ENCODE measurements around the gene TC2N.
"Not testable (repeated sequence)": the region's sequence is repeated elsewhere in the genome, so short reads cannot be mapped to it uniquely, and the experiment has no call there.

The TC2N gene

GRCh38 chr14:91889477-91890211, 22.3 kb upstream of the TC2N start:
- no peak for DNase-seq (ENCODE audit: low read depth in 2 of 3, low spot score in 1 of 3)

GRCh38 chr14:91888641-91889476, 21.5 kb upstream of the TC2N start:
- DNase-seq (ENCODE audit: low read depth in 2 of 3, low spot score in 1 of 3): no peak

- no peak for DNase-seq (ENCODE audit: low read depth in 2 of 3, low spot score in 1 of 3)
Measured at GRCh38 chr14:91886961-91887360, 19.6 kb upstream of the TC2N start.

- DNase-seq (ENCODE audit: low read depth in 2 of 3, low spot score in 1 of 3): no peak
Measured at GRCh38 chr14:91885839-91886238, 18.5 kb upstream of the TC2N start.

- DNase-seq (ENCODE audit: low read depth in 2 of 3, low spot score in 1 of 3): no peak
Measured at GRCh38 chr14:91885113-91885712, 17.9 kb upstream of the TC2N start.

GRCh38 chr14:91884664-91885063, 17.3 kb upstream of the TC2N start:
- DNase-seq (ENCODE audit: low read depth in 2 of 3, low spot score in 1 of 3): no peak

- DNase-seq (ENCODE audit: low read depth in 2 of 3, low spot score in 1 of 3): no peak
Measured at GRCh38 chr14:91883753-91884152, 16.4 kb upstream of the TC2N start.

- DNase-seq (ENCODE audit: low read depth in 2 of 3, low spot score in 1 of 3): no peak
Measured at GRCh38 chr14:91882776-91883175, 15.4 kb upstream of the TC2N start.

- DNase-seq (ENCODE audit: low read depth in 2 of 3, low spot score in 1 of 3): no peak
Measured at GRCh38 chr14:91882369-91882768, 15.0 kb upstream of the TC2N start.

GRCh38 chr14:91879196-91879595, 11.9 kb upstream of the TC2N start:
- no peak for DNase-seq (ENCODE audit: low read depth in 2 of 3, low spot score in 1 of 3)

GRCh38 chr14:91878274-91878673, 10.9 kb upstream of the TC2N start:
- DNase-seq (ENCODE audit: low read depth in 2 of 3, low spot score in 1 of 3): no peak

- DNase-seq (ENCODE audit: low read depth in 2 of 3, low spot score in 1 of 3): no peak
Measured at GRCh38 chr14:91877376-91877915, 10.1 kb upstream of the TC2N start.

GRCh38 chr14:91876492-91876891, 9.2 kb upstream of the TC2N start:
- DNase-seq (ENCODE audit: low read depth in 2 of 3, low spot score in 1 of 3): no peak

- no peak for DNase-seq (ENCODE audit: low read depth in 2 of 3, low spot score in 1 of 3)
Measured at GRCh38 chr14:91875525-91876286, 8.4 kb upstream of the TC2N start.

GRCh38 chr14:91873471-91874415, 6.4 kb upstream of the TC2N start:
- peak in 2 of 3 donors; percentile 61 to 63 for DNase-seq (ENCODE audit: low read depth in 2 of 3, low spot score in 1 of 3)

- no peak for DNase-seq (ENCODE audit: low read depth in 2 of 3, low spot score in 1 of 3)
Measured at GRCh38 chr14:91872517-91873470, 5.5 kb upstream of the TC2N start.

- no peak for DNase-seq (ENCODE audit: low read depth in 2 of 3, low spot score in 1 of 3)
Measured at GRCh38 chr14:91872011-91872501, 4.7 kb upstream of the TC2N start.

GRCh38 chr14:91871401-91871800, 4.1 kb upstream of the TC2N start:
- DNase-seq (ENCODE audit: low read depth in 2 of 3, low spot score in 1 of 3): not testable (repeated sequence)

- DNase-seq (ENCODE audit: low read depth in 2 of 3, low spot score in 1 of 3): no peak
Measured at GRCh38 chr14:91870890-91871289, 3.6 kb upstream of the TC2N start.

Data from stimulated activated CD4-positive, alpha-beta T cell treated with anti-CD3 and anti-CD28 coated beads, Interleukin-12 subunit alpha, Interleukin-12 subunit beta, amount 100 ng/mL, for 48 hours (primary cell).